ENCODE measurements around the gene ZNF649. TPM values are rescaled to one million over a fixed set of nuclear protein-coding genes. Genes with fewer than 3 reads are reported as not detected.

ZNF649 gene
- total RNA-seq (2014; rRNA removed; shearing (Covaris generic)): 4.4 and 6.9 TPM in 2 replicates

GRCh38 chr19:51904331-51905165, at the start of gene ZNF649:
Gene ZNF649, minus strand, starts transcription at chr19:51905017. Its CDS starts 4,910 bp downstream, at chr19:51900107.

GRCh38 chr19:51926784-51927741, 22.2 kb upstream of the ZNF649 start, which contains the start of gene ZNF613:
Gene ZNF613, plus strand, starts transcription at chr19:51927472. Its CDS starts 8,749 bp downstream, at chr19:51936221.

GRCh38 chr19:51887522-51888498, 17.0 kb downstream of the ZNF649 start, which contains the start of gene ZNF577:
Gene ZNF577, minus strand, starts transcription at chr19:51887951. Its CDS starts 7,569 bp downstream, at chr19:51880382.

Other genes starting within 250 kb of the ZNF649 start
- 3.8 and 8.1 TPM in 2 replicates for gene SPACA6, start 211.7 kb downstream of the ZNF649 start, total RNA-seq (2014; rRNA removed; shearing (Covaris generic))
- gene HAS1, start 181.0 kb downstream of the ZNF649 start, total RNA-seq (2014; rRNA removed; shearing (Covaris generic)): not detected in 2 replicates
- gene FPR1, start 153.1 kb downstream of the ZNF649 start, total RNA-seq (2014; rRNA removed; shearing (Covaris generic)): not detected in 2 replicates
- 0.03 TPM in 1 of 2 replicates, not detected in the other for gene FPR2, start 143.8 kb downstream of the ZNF649 start, total RNA-seq (2014; rRNA removed; shearing (Covaris generic))
- gene FPR3, start 109.9 kb downstream of the ZNF649 start, total RNA-seq (2014; rRNA removed; shearing (Covaris generic)): not detected in 2 replicates
- 6.2 and 11.5 TPM in 2 replicates for gene ZNF577, start 17.1 kb downstream of the ZNF649 start, total RNA-seq (2014; rRNA removed; shearing (Covaris generic))
- 1.5 and 1.7 TPM in 2 replicates for gene ZNF613, start 22.5 kb upstream of the ZNF649 start, total RNA-seq (2014; rRNA removed; shearing (Covaris generic))
- gene ZNF350, start 81.8 kb upstream of the ZNF649 start, total RNA-seq (2014; rRNA removed; shearing (Covaris generic)): 4.8 and 6.7 TPM in 2 replicates
- 8.3 and 9.7 TPM in 2 replicates for gene ZNF615, start 103.2 kb upstream of the ZNF649 start, total RNA-seq (2014; rRNA removed; shearing (Covaris generic))
- gene ZNF614, start 123.4 kb upstream of the ZNF649 start, total RNA-seq (2014; rRNA removed; shearing (Covaris generic)): 6.8 and 7.1 TPM in 2 replicates
- gene ZNF432, start 143.8 kb upstream of the ZNF649 start, total RNA-seq (2014; rRNA removed; shearing (Covaris generic)): 5.6 and 6.3 TPM in 2 replicates
- 5.7 and 10.1 TPM in 2 replicates for gene ZNF841, start 190.7 kb upstream of the ZNF649 start, total RNA-seq (2014; rRNA removed; shearing (Covaris generic))
- 1.5 TPM in 2 replicates for gene ZNF616, start 234.9 kb upstream of the ZNF649 start, total RNA-seq (2014; rRNA removed; shearing (Covaris generic))